ENCODE data around the gene FAM174C. TPM values are rescaled to one million over a fixed set of nuclear protein-coding genes. Genes with fewer than 3 reads are reported as not detected.

The FAM174C gene
- total RNA-seq, 1 experiment from 2014 or later = 77.1 TPM

GRCh38 chr19:1250437-1251260 is 24.7 kb upstream of the FAM174C start:
- H3K4me1 ChIP-seq (ENCODE audit: control insufficient read depth in 1 of 2, insufficient read depth in 2 of 2, low read length in 2 of 2) = peaks cover 33 to 74% of the 10 kb centered on the region in 2 experiments
- no peak for DNase-seq (ENCODE audit: low read depth, low spot score)
- H3K9me3 ChIP-seq (ENCODE audit: control insufficient read depth in 1 of 2, insufficient read depth in 1 of 2, low read depth in 1 of 2, low read length in 2 of 2) = no peaks in the 10 kb centered on the region
- H3K36me3 ChIP-seq (ENCODE audit: control insufficient read depth in 1 of 2, insufficient read depth in 2 of 2, low read length in 2 of 2) = peaks cover 23 to 36% of the 10 kb centered on the region in 2 experiments
- no peaks in the 10 kb centered on the region for H3K9me2 ChIP-seq (ENCODE audit: insufficient read depth)
- intact Hi-C loops (cut with micrococcal nuclease) = no loop called here
- H3K9ac ChIP-seq (ENCODE audit: low read length) = peak overlapping the region; percentile 91
- no TSS peak for BruUV-seq (replicated peaks)
- peak overlapping the region; percentile 99 for H3K27ac ChIP-seq (ENCODE audit: low read depth, low read length)
- TF ChIP-seq CBX3 (IDR thresholded peaks at IDR 0.05; ENCODE audit: low read depth) (no peak), ZFX (IDR thresholded peaks at IDR 0.05) (peak; percentile 40; the same call in 1 of the 2 replicates), CTCF (IDR thresholded peaks at IDR 0.05 in 2 of 3, conservative IDR thresholded peaks at IDR 0.05 in 1 of 3; ENCODE audit: borderline replicate concordance in 1 of 3, insufficient read depth in 1 of 3, low read depth in 2 of 3, low read length in 2 of 3) (no peak), POLR2AphosphoS5 (IDR thresholded peaks at IDR 0.05; ENCODE audit: low read depth, low read length) (peak; percentile 35; the same call in 1 of the 2 replicates)
- TF ChIP-seq, protein P1, sequence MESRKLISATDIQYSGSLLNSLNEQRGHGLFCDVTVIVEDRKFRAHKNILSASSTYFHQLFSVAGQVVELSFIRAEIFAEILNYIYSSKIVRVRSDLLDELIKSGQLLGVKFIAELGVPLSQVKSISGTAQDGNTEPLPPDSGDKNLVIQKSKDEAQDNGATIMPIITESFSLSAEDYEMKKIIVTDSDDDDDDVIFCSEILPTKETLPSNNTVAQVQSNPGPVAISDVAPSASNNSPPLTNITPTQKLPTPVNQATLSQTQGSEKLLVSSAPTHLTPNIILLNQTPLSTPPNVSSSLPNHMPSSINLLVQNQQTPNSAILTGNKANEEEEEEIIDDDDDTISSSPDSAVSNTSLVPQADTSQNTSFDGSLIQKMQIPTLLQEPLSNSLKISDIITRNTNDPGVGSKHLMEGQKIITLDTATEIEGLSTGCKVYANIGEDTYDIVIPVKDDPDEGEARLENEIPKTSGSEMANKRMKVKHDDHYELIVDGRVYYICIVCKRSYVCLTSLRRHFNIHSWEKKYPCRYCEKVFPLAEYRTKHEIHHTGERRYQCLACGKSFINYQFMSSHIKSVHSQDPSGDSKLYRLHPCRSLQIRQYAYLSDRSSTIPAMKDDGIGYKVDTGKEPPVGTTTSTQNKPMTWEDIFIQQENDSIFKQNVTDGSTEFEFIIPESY (IDR thresholded peaks at IDR 0.05; ENCODE audit: extremely low read depth, insufficient replicate concordance, low read length) = no peak
- TF ChIP-seq, protein P2, sequence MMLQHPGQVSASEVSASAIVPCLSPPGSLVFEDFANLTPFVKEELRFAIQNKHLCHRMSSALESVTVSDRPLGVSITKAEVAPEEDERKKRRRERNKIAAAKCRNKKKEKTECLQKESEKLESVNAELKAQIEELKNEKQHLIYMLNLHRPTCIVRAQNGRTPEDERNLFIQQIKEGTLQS (IDR thresholded peaks at IDR 0.05) = no peak
- no peak overlapping the region for H2AFZ ChIP-seq (ENCODE audit: low read depth, low read length, poor library complexity, severe bottlenecking)
- peak overlapping the region; percentile 99 for H3K4me2 ChIP-seq (ENCODE audit: low read length)
- RAD21 ChIA-PET (ENCODE audit: low non-redundant PET in 1 of 2, low total read pairs in 2 of 2, uncharacterized antibody in 2 of 2, unreplicated experiment in 2 of 2) = no interaction called here
- POLR2A ChIA-PET = interaction anchor here (3.1 to 3.5 kb wide), 2 partner anchors 16 to 19 kb away, joined by 29 to 40 read pairs; partner anchors contain the start of gene CIRBP
- peak overlapping the region; percentile 68 to 74 for H3K4me3 ChIP-seq (replicated peaks in 1 of 2; ENCODE audit: low read depth in 1 of 2, low read length in 2 of 2)
- no peak for ATAC-seq
- peaks cover 59% of the 10 kb centered on the region for H3K79me2 ChIP-seq (ENCODE audit: insufficient read depth, low read length)
- peaks cover 3% of the 10 kb centered on the region; the same call in 1 of the 2 replicates for H4K20me1 ChIP-seq (ENCODE audit: insufficient read depth)
- CTCF ChIA-PET = no interaction called here
- no peaks in the 10 kb centered on the region for H3K27me3 ChIP-seq (ENCODE audit: insufficient read depth, low read length)
